Stimulated activated CD8-positive, alpha-beta memory T cell treated with anti-CD3 and anti-CD28 coated beads, Interleukin-7, amount 100 ng/mL, for 48 hours (primary cell): ENCODE measurements around the gene CRLF1.
"Not testable (repeated sequence)": the region's sequence is repeated elsewhere in the genome, so short reads cannot be mapped to it uniquely, and the experiment has no call there.

Source experiments
- DNase-seq, 2 donors: peaks; one replicate each; pipeline ENCODE4 v3.0.0-alpha.2; 2020; ENCODE audit warnings: low read depth in 1 of 2; ENCODE audit errors: extremely low read depth in 1 of 2

The CRLF1 gene

GRCh38 chr19:18593367-18594095, 13.1 kb downstream of the CRLF1 start:
- DNase-seq = no peak

GRCh38 chr19:18592732-18593131, 13.9 kb downstream of the CRLF1 start:
- not testable (repeated sequence) for DNase-seq

- DNase-seq = no peak
Observed at GRCh38 chr19:18591735-18592385, 14.7 kb downstream of the CRLF1 start.

GRCh38 chr19:18590273-18591272, 16.0 kb downstream of the CRLF1 start:
- DNase-seq = no peak

- peak; percentile 40 to 53 for DNase-seq
Observed at GRCh38 chr19:18589380-18590272, 17.0 kb downstream of the CRLF1 start.

GRCh38 chr19:18588611-18589379, 17.8 kb downstream of the CRLF1 start, which contains the start of gene REX1BD:
REX1BD (plus strand) TSS chr19:18588798; CDS start chr19:18588802, 4 bp downstream.
- peak; percentile 76 to 79 for DNase-seq

- DNase-seq = no peak
Observed at GRCh38 chr19:18587962-18588610, 18.5 kb downstream of the CRLF1 start.

- no peak for DNase-seq
Observed at GRCh38 chr19:18587561-18587960, 19.0 kb downstream of the CRLF1 start.

- DNase-seq = no peak
Observed at GRCh38 chr19:18586306-18586705, 20.3 kb downstream of the CRLF1 start.

GRCh38 chr19:18580311-18580710, 26.3 kb downstream of the CRLF1 start:
- no peak for DNase-seq

- DNase-seq = no peak
Observed at GRCh38 chr19:18577365-18577914, 29.2 kb downstream of the CRLF1 start.

GRCh38 chr19:18576383-18576782, 30.2 kb downstream of the CRLF1 start:
- no peak for DNase-seq

GRCh38 chr19:18574691-18575291, 31.8 kb downstream of the CRLF1 start:
- DNase-seq = no peak

GRCh38 chr19:18571564-18572344, 34.8 kb downstream of the CRLF1 start, which contains the start of gene UBA52:
UBA52 (plus strand) TSS chr19:18571857; CDS start chr19:18573301, 1,444 bp downstream.
- DNase-seq = peak; percentile 97 to 99

GRCh38 chr19:18568367-18568766, 38.2 kb downstream of the CRLF1 start:
- DNase-seq = no peak

GRCh38 chr19:18566953-18567352, 39.6 kb downstream of the CRLF1 start:
- no peak for DNase-seq

GRCh38 chr19:18562086-18562485, 44.5 kb downstream of the CRLF1 start:
- DNase-seq = no peak
